Parathyroid adenoma (tissue), 2 donors: ENCODE results near the gene PCIF1.
A peak's percentile ranks its signal among the peaks of the same experiment; 100 is the strongest.

Experiments used
- H2AFZ ChIP-seq: fragments of 300-600 bp; sonication (generic); one replicate; pipeline ENCODE4 v1.7.0; 2017; ENCODE audit warnings: antibody characterized with exemption, mild to moderate bottlenecking
- H3K27ac ChIP-seq: fragments of 300-600 bp; sonication (generic); one replicate; pipeline ENCODE4 v1.7.0; 2017
- H3K27me3 ChIP-seq: fragments of 300-600 bp; sonication (generic); one replicate; pipeline ENCODE4 v1.7.0; 2017; ENCODE audit warnings: low read length; ENCODE audit not compliant: control insufficient read depth, insufficient read depth
- H3K36me3 ChIP-seq: fragments of 300-600 bp; sonication (generic); one replicate; pipeline ENCODE4 v1.7.0; 2017; ENCODE audit warnings: low read length; ENCODE audit not compliant: control insufficient read depth, insufficient read depth
- H3K4me1 ChIP-seq: fragments of 300-600 bp; sonication (generic); one replicate; pipeline ENCODE4 v1.7.0; 2017; ENCODE audit warnings: control low read depth
- H3K4me2 ChIP-seq: fragments of 300-600 bp; sonication (generic); one replicate; pipeline ENCODE4 v1.7.0; 2017; ENCODE audit warnings: low read length
- H3K4me3 ChIP-seq: fragments of 300-600 bp; sonication (generic); one replicate; pipeline ENCODE4 v1.7.0; 2017; ENCODE audit warnings: low read depth, low read length
- H3K79me2 ChIP-seq: fragments of 300-600 bp; sonication (generic); one replicate; pipeline ENCODE4 v1.7.0; 2017; ENCODE audit warnings: control low read depth
- H3K9ac ChIP-seq: fragments of 300-600 bp; sonication (generic); one replicate; pipeline ENCODE4 v1.7.0; 2017; ENCODE audit warnings: mild to moderate bottlenecking
- H3K9me3 ChIP-seq: fragments of 300-600 bp; sonication (generic); one replicate; pipeline ENCODE4 v1.7.0; 2017; ENCODE audit warnings: low read length; ENCODE audit not compliant: control insufficient read depth
- TF ChIP-seq, protein P1 (sequence below): fragments of 300-600 bp; sonication (generic); IDR thresholded peaks from one replicate; pipeline ENCODE4 v1.7.0; 2017; ENCODE audit warnings: antibody characterized with exemption, mild to moderate bottlenecking
- donor health status: primary hyperparathyroidism.

The PCIF1 gene

DNA sequence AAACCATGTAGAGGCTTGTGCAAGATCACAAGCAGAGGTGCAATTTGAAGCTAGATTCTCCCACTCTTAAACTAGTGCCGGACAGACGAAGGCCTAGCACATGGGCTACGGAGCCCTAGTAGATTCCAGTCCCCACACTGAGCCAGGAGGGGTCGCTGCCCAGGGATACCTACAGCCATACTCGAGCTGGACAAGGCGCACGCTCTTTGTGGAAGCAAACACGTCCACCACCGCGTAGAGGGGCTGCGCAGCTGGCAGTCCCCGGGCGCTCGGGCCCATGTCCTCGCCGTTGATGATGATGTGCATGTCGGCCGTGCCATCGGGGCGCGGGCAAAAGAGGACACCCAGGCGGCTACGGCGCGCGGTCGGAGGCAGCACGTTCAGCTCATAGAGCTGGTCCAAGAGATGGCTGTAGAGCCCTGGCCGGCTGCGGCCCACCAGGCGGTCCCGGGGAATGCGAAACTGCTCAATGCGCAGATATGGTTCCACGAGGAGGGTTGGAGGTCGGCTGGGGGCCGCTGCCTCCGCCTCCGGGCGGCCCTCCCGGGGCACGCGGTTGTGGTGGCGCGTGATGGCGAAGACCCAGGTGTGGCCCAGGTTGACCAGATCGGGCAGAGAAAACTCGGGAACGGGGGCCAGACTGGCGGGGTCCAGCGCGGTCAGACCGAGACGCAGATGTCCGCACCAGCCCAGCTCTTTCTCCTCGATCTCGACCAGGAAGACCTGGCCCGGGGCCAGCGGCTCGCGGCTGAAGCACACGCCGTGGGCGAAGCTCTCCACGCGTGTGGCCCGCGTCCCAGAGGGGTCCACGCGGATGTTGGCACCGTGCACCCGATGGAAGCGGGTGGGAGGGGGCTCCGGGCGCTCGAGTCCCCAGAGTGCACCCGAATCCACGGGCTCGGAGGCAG is 44.2 kb upstream of the PCIF1 start:
- Histone ChIP-seq H2AFZ (peak overlapping the region; percentile 84), H3K4me3 (peak overlapping the region; percentile 92), H3K9ac (no peak overlapping the region), H3K4me1 (peaks cover 3% of the 10 kb centered on the region), H3K27me3 (no peaks in the 10 kb centered on the region), H3K79me2 (no peaks in the 10 kb centered on the region), H3K36me3 (no peaks in the 10 kb centered on the region), H3K27ac (peak overlapping the region; percentile 47), H3K9me3 (no peaks in the 10 kb centered on the region), H3K4me2 (peak overlapping the region; percentile 97)
- TF ChIP-seq, protein P1, sequence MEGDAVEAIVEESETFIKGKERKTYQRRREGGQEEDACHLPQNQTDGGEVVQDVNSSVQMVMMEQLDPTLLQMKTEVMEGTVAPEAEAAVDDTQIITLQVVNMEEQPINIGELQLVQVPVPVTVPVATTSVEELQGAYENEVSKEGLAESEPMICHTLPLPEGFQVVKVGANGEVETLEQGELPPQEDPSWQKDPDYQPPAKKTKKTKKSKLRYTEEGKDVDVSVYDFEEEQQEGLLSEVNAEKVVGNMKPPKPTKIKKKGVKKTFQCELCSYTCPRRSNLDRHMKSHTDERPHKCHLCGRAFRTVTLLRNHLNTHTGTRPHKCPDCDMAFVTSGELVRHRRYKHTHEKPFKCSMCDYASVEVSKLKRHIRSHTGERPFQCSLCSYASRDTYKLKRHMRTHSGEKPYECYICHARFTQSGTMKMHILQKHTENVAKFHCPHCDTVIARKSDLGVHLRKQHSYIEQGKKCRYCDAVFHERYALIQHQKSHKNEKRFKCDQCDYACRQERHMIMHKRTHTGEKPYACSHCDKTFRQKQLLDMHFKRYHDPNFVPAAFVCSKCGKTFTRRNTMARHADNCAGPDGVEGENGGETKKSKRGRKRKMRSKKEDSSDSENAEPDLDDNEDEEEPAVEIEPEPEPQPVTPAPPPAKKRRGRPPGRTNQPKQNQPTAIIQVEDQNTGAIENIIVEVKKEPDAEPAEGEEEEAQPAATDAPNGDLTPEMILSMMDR, result peak; percentile 60

DNA sequence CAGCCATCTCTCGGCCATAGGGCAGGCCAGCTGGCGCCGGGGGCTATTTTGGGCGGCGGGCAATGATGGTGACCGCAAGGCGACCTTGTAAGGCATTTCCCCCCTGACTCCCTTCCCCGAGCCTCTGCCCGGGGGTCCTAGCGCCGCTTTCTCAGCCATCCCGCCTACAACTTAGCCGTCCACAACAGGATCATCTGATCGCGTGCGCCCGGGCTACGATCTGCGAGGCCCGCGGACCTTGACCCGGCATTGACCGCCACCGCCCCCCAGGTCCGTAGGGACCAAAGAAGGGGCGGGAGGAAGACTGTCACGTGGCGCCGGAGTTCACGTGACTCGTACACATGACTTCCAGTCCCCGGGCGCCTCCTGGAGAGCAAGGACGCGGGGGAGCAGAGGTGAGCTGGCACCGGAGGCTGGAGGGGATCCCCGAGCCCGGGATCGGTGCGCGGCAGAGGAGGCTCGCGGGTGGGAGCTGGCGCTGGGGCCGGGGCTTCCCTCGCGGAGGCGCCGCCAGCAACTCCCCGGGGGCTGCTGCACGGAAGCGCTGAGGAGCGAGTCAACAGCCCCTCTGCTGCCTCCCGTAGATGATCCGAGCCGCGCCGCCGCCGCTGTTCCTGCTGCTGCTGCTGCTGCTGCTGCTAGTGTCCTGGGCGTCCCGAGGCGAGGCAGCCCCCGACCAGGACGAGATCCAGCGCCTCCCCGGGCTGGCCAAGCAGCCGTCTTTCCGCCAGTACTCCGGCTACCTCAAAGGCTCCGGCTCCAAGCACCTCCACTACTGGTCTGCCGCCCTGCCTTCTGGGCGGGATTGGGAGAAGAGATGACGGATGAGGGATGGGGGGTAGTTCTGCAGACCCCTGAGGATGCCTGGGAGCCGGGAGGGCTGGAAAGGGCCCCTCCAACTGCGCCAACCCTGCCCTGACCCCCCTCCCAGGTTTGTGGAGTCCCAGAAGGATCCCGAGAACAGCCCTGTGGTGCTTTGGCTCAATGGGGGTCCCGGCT is 43.2 kb upstream of the PCIF1 start, which contains the start of the genes CTSA and NEURL2:
TSS of gene CTSA (plus strand) at position 351 of the 999 bp plus-strand sequence. CDS start at position 585, 234 bp downstream.
TSS of gene NEURL2 (minus strand) at position 224 of the 999 bp plus-strand sequence. CDS start at position 7, 217 bp downstream.
- H3K4me1 ChIP-seq, result peaks cover 3% of the 10 kb centered on the region

DNA sequence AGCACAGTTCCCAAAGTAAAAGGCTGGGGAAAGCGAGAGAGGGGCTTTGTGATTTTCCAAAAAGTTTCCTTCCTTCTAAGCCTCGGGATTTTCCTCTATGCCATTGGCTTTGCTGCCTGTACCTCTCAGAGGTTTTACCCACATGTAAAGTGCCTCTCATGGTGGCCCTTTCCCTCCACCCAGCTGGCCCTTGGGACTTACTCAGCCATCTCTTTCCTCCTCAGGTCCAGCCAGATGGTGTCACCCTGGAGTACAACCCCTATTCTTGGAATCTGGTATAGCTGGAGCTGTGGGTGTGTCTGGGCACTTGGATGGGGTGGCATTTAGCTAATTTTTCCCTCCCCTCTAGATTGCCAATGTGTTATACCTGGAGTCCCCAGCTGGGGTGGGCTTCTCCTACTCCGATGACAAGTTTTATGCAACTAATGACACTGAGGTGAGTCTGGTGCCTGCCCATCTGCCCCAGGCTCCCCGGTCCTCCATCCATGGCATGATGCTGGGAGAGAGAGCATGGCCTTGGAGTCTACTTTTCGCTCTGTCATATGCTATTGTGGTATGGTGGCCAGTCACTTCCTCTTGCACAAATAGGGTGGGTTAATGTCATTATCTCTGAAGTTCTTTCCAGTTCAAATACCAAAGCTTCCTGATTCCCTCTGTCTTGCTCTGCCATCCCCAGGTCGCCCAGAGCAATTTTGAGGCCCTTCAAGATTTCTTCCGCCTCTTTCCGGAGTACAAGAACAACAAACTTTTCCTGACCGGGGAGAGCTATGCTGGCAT is 42.2 kb upstream of the PCIF1 start:
- H3K9me3 ChIP-seq, result no peaks in the 10 kb centered on the region
- peak overlapping the region; percentile 25 for H3K9ac ChIP-seq
- TF ChIP-seq, protein P1, result peak; percentile 19
- peak overlapping the region; percentile 84 for H2AFZ ChIP-seq
- H3K4me3 ChIP-seq, result peak overlapping the region; percentile 92
- no peaks in the 10 kb centered on the region for H3K79me2 ChIP-seq
- H3K27me3 ChIP-seq, result no peaks in the 10 kb centered on the region
- peaks cover 3% of the 10 kb centered on the region for H3K4me1 ChIP-seq
- H3K36me3 ChIP-seq, result no peaks in the 10 kb centered on the region
- H3K27ac ChIP-seq, result no peak overlapping the region
- H3K4me2 ChIP-seq, result peak overlapping the region; percentile 97

More for the DNA sequence above, 43.2 kb upstream of the PCIF1 start, which contains the start of the genes CTSA and NEURL2:
- Histone ChIP-seq H3K4me2 (peak within 1 kb of the TSS; percentile 97), H3K4me3 (peak within 1 kb of the TSS; percentile 92), H3K27ac (peak within 1 kb of the TSS; percentile 47), H3K27me3 (no peaks in the 10 kb centered on the region), H2AFZ (peak within 1 kb of the TSS; percentile 84), H3K9me3 (no peaks in the 10 kb centered on the region), H3K79me2 (no peaks in the 10 kb centered on the region), H3K36me3 (no peaks in the 10 kb centered on the region), H3K9ac (peak within 1 kb of the TSS; percentile 25)
- TF ChIP-seq, protein P1, result no peak

DNA sequence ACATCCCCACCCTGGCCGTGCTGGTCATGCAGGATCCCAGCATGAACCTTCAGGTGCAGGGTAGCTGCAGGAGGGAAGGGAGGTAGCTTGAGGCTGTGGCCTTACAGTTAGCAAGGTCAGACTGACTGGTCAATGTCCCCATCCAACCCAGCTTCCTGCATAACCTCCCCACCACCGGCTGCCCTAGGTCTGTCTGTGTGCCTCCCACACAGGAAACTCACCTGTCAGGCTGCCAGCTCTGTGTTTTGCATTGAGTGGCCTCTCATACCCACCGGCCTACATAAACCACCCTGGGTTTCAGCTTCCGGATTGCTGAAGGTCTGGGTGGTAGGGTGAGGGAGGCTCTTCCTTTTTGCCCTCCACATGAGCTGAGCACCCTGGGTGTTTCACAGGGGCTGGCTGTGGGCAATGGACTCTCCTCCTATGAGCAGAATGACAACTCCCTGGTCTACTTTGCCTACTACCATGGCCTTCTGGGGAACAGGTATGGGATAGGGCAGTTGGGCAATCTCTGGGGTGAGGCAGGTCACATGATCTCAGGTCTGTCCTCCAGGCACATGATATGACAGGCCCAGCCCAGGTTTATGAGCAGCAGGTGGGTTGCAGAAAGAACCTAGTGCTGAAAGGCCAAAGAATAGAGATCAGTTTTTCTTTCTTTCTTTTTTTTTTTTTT is 41.5 kb upstream of the PCIF1 start:
- H3K4me2 ChIP-seq, result no peak overlapping the region
- H3K9ac ChIP-seq, result no peak overlapping the region
- no peak overlapping the region for H2AFZ ChIP-seq
- TF ChIP-seq, protein P1, result no peak
- H3K4me3 ChIP-seq, result no peak overlapping the region
- no peaks in the 10 kb centered on the region for H3K9me3 ChIP-seq
- H3K36me3 ChIP-seq, result no peaks in the 10 kb centered on the region
- no peak overlapping the region for H3K27ac ChIP-seq
- no peaks in the 10 kb centered on the region for H3K79me2 ChIP-seq
- peaks cover 3% of the 10 kb centered on the region for H3K4me1 ChIP-seq
- no peaks in the 10 kb centered on the region for H3K27me3 ChIP-seq
